ENCODE results near the gene ADAMTS19.

ADAMTS19 gene

GRCh38 chr5:129768735-129769134 lies 308.6 kb downstream of the ADAMTS19 start:
- no peak overlapping the region for H2BK5ac ChIP-seq (ENCODE audit: low read length)
- H2AK5ac ChIP-seq (ENCODE audit: low read depth, low read length): no peak overlapping the region
- no peak overlapping the region for H2BK12ac ChIP-seq (ENCODE audit: low read length)
- no peak overlapping the region for H3K14ac ChIP-seq (ENCODE audit: low read length)
- no peak for DNase-seq (ENCODE audit: low spot score)
- H3K23ac ChIP-seq (ENCODE audit: low read depth, low read length, poor library complexity): no peak overlapping the region
- H3K36me3 ChIP-seq (replicated peaks in 1 of 2; ENCODE audit: control insufficient read depth in 2 of 2, insufficient read depth in 2 of 2, low read length in 2 of 2): no peaks in the 10 kb centered on the region
- no peak overlapping the region for H2BK15ac ChIP-seq (ENCODE audit: low read length)
- no peak overlapping the region for H4K91ac ChIP-seq (ENCODE audit: low read depth, low read length, poor library complexity)
- H3K79me1 ChIP-seq (ENCODE audit: low read depth, low read length): no peaks in the 10 kb centered on the region
- no peaks in the 10 kb centered on the region for H3K9me3 ChIP-seq (replicated peaks in 1 of 2; ENCODE audit: control insufficient read depth in 2 of 2, insufficient read depth in 1 of 2, low read depth in 1 of 2, low read length in 2 of 2)
- H3K18ac ChIP-seq (ENCODE audit: low read length): no peak overlapping the region
- H3K4me2 ChIP-seq (ENCODE audit: insufficient read depth, low read length, poor library complexity, severe bottlenecking): no peak overlapping the region
- H2AFZ ChIP-seq (ENCODE audit: low read length): no peak overlapping the region
- no peak overlapping the region for H3K4ac ChIP-seq (ENCODE audit: low read length)
- H3K4me3 ChIP-seq (ENCODE audit: low read length in 2 of 2): no peak overlapping the region
- peaks cover 1 to 4% of the 10 kb centered on the region in 2 donors for H3K4me1 ChIP-seq (ENCODE audit: control insufficient read depth in 2 of 2, insufficient read depth in 1 of 2, low read depth in 1 of 2, low read length in 2 of 2)
- H4K8ac ChIP-seq (ENCODE audit: low read depth, low read length): no peak overlapping the region
- no peak overlapping the region for H3K27ac ChIP-seq (replicated peaks; ENCODE audit: low read length)
- peaks cover 0 to 16% (median 1%) of the 10 kb centered on the region in 3 experiments for H3K27me3 ChIP-seq (ENCODE audit: control insufficient read depth in 3 of 3, insufficient read depth in 3 of 3, low read depth in 1 of 3, low read length in 3 of 3)
- no CpG with 5 or more reads among the region's 6 CpGs for WGBS, 2 donors (ENCODE audit: extremely low coverage in 2 of 2, insufficient read length in 2 of 2, insufficient replicate concordance in 1 of 2)
- no peak overlapping the region for H2BK120ac ChIP-seq (ENCODE audit: low read depth, low read length)
- H3K9ac ChIP-seq (ENCODE audit: low read depth, low read length, poor library complexity): no peak overlapping the region

GRCh38 chr5:129770024-129770820 lies 310.1 kb downstream of the ADAMTS19 start:
- Histone ChIP-seq H3K18ac (ENCODE audit: low read length) (no peak overlapping the region), H3K9me3 (replicated peaks in 1 of 2; ENCODE audit: control insufficient read depth in 2 of 2, insufficient read depth in 1 of 2, low read depth in 1 of 2, low read length in 2 of 2) (no peaks in the 10 kb centered on the region), H3K4me1 (ENCODE audit: control insufficient read depth in 2 of 2, insufficient read depth in 1 of 2, low read depth in 1 of 2, low read length in 2 of 2) (peaks cover 1 to 4% of the 10 kb centered on the region in 2 donors), H3K9ac (ENCODE audit: low read depth, low read length, poor library complexity) (no peak overlapping the region), H3K79me1 (ENCODE audit: low read depth, low read length) (no peaks in the 10 kb centered on the region), H2AFZ (ENCODE audit: low read length) (no peak overlapping the region), H3K14ac (ENCODE audit: low read length) (no peak overlapping the region), H3K23ac (ENCODE audit: low read depth, low read length, poor library complexity) (no peak overlapping the region), H2AK5ac (ENCODE audit: low read depth, low read length) (no peak overlapping the region), H2BK120ac (ENCODE audit: low read depth, low read length) (no peak overlapping the region), H3K36me3 (replicated peaks in 1 of 2; ENCODE audit: control insufficient read depth in 2 of 2, insufficient read depth in 2 of 2, low read length in 2 of 2) (no peaks in the 10 kb centered on the region), H3K4me2 (ENCODE audit: insufficient read depth, low read length, poor library complexity, severe bottlenecking) (no peak overlapping the region), H3K4me3 (ENCODE audit: low read length in 2 of 2) (no peak overlapping the region), H4K8ac (ENCODE audit: low read depth, low read length) (no peak overlapping the region), H2BK5ac (ENCODE audit: low read length) (no peak overlapping the region), H2BK12ac (ENCODE audit: low read length) (no peak overlapping the region), H2BK15ac (ENCODE audit: low read length) (no peak overlapping the region), H3K27me3 (ENCODE audit: control insufficient read depth in 3 of 3, insufficient read depth in 3 of 3, low read depth in 1 of 3, low read length in 3 of 3) (peaks cover 0 to 16% (median 1%) of the 10 kb centered on the region in 3 experiments), H4K91ac (ENCODE audit: low read depth, low read length, poor library complexity) (no peak overlapping the region), H3K27ac (replicated peaks; ENCODE audit: low read length) (no peak overlapping the region), H3K4ac (ENCODE audit: low read length) (no peak overlapping the region)
- no CpG with 5 or more reads among the region's 5 CpGs for WGBS, 2 donors (ENCODE audit: extremely low coverage in 2 of 2, insufficient read length in 2 of 2, insufficient replicate concordance in 1 of 2)
- no peak for DNase-seq (ENCODE audit: low spot score)

- Histone ChIP-seq H3K4me1 (ENCODE audit: control insufficient read depth in 2 of 2, insufficient read depth in 1 of 2, low read depth in 1 of 2, low read length in 2 of 2) (peaks cover 1 to 4% of the 10 kb centered on the region in 2 donors), H2AFZ (ENCODE audit: low read length) (peak overlapping the region; percentile 62), H3K14ac (ENCODE audit: low read length) (no peak overlapping the region), H3K79me1 (ENCODE audit: low read depth, low read length) (no peaks in the 10 kb centered on the region), H2BK120ac (ENCODE audit: low read depth, low read length) (no peak overlapping the region), H4K91ac (ENCODE audit: low read depth, low read length, poor library complexity) (no peak overlapping the region), H3K27ac (replicated peaks; ENCODE audit: low read length) (no peak overlapping the region), H3K9me3 (replicated peaks in 1 of 2; ENCODE audit: control insufficient read depth in 2 of 2, insufficient read depth in 1 of 2, low read depth in 1 of 2, low read length in 2 of 2) (no peaks in the 10 kb centered on the region), H3K27me3 (ENCODE audit: control insufficient read depth in 3 of 3, insufficient read depth in 3 of 3, low read depth in 1 of 3, low read length in 3 of 3) (peaks cover 0 to 16% (median 1%) of the 10 kb centered on the region in 3 experiments), H2AK5ac (ENCODE audit: low read depth, low read length) (no peak overlapping the region), H3K18ac (ENCODE audit: low read length) (no peak overlapping the region), H2BK15ac (ENCODE audit: low read length) (no peak overlapping the region), H3K23ac (ENCODE audit: low read depth, low read length, poor library complexity) (no peak overlapping the region), H2BK5ac (ENCODE audit: low read length) (no peak overlapping the region), H3K4me3 (ENCODE audit: low read length in 2 of 2) (no peak overlapping the region), H3K9ac (ENCODE audit: low read depth, low read length, poor library complexity) (no peak overlapping the region), H3K4me2 (ENCODE audit: insufficient read depth, low read length, poor library complexity, severe bottlenecking) (no peak overlapping the region), H4K8ac (ENCODE audit: low read depth, low read length) (no peak overlapping the region), H2BK12ac (ENCODE audit: low read length) (no peak overlapping the region), H3K36me3 (replicated peaks in 1 of 2; ENCODE audit: control insufficient read depth in 2 of 2, insufficient read depth in 2 of 2, low read length in 2 of 2) (no peaks in the 10 kb centered on the region), H3K4ac (ENCODE audit: low read length) (no peak overlapping the region)
- no CpG with 5 or more reads among the region's 9 CpGs for WGBS, 2 donors (ENCODE audit: extremely low coverage in 2 of 2, insufficient read length in 2 of 2, insufficient replicate concordance in 1 of 2)
- peak; percentile 57 for DNase-seq (ENCODE audit: low spot score)
Observed at GRCh38 chr5:129771058-129771838, 311.1 kb downstream of the ADAMTS19 start.

GRCh38 chr5:129773376-129773775 lies 313.3 kb downstream of the ADAMTS19 start:
- no peak overlapping the region for H2AK5ac ChIP-seq (ENCODE audit: low read depth, low read length)
- H2BK15ac ChIP-seq (ENCODE audit: low read length): no peak overlapping the region
- H3K9ac ChIP-seq (ENCODE audit: low read depth, low read length, poor library complexity): no peak overlapping the region
- no peaks in the 10 kb centered on the region for H3K79me1 ChIP-seq (ENCODE audit: low read depth, low read length)
- no CpG with 5 or more reads among the region's 5 CpGs for WGBS, 2 donors (ENCODE audit: extremely low coverage in 2 of 2, insufficient read length in 2 of 2, insufficient replicate concordance in 1 of 2)
- H3K27me3 ChIP-seq (ENCODE audit: control insufficient read depth in 3 of 3, insufficient read depth in 3 of 3, low read depth in 1 of 3, low read length in 3 of 3): peaks cover 0 to 16% (median 1%) of the 10 kb centered on the region in 3 experiments
- H2AFZ ChIP-seq (ENCODE audit: low read length): no peak overlapping the region
- H3K23ac ChIP-seq (ENCODE audit: low read depth, low read length, poor library complexity): no peak overlapping the region
- no peak overlapping the region for H2BK12ac ChIP-seq (ENCODE audit: low read length)
- no peak overlapping the region for H3K4me3 ChIP-seq (ENCODE audit: low read length in 2 of 2)
- no peaks in the 10 kb centered on the region for H3K9me3 ChIP-seq (replicated peaks in 1 of 2; ENCODE audit: control insufficient read depth in 2 of 2, insufficient read depth in 1 of 2, low read depth in 1 of 2, low read length in 2 of 2)
- no peak overlapping the region for H3K4ac ChIP-seq (ENCODE audit: low read length)
- H3K4me2 ChIP-seq (ENCODE audit: insufficient read depth, low read length, poor library complexity, severe bottlenecking): no peak overlapping the region
- H3K27ac ChIP-seq (replicated peaks; ENCODE audit: low read length): no peak overlapping the region
- no peak overlapping the region for H3K14ac ChIP-seq (ENCODE audit: low read length)
- no peaks in the 10 kb centered on the region for H3K36me3 ChIP-seq (replicated peaks in 1 of 2; ENCODE audit: control insufficient read depth in 2 of 2, insufficient read depth in 2 of 2, low read length in 2 of 2)
- no peak overlapping the region for H2BK5ac ChIP-seq (ENCODE audit: low read length)
- no peak overlapping the region for H3K18ac ChIP-seq (ENCODE audit: low read length)
- no peak overlapping the region for H2BK120ac ChIP-seq (ENCODE audit: low read depth, low read length)
- no peak overlapping the region for H4K91ac ChIP-seq (ENCODE audit: low read depth, low read length, poor library complexity)
- DNase-seq (ENCODE audit: low spot score): no peak
- H4K8ac ChIP-seq (ENCODE audit: low read depth, low read length): no peak overlapping the region
- H3K4me1 ChIP-seq (ENCODE audit: control insufficient read depth in 2 of 2, insufficient read depth in 1 of 2, low read depth in 1 of 2, low read length in 2 of 2): peaks cover 1 to 4% of the 10 kb centered on the region in 2 donors
